Right lobe of liver (tissue), 6 donors: ENCODE results near the gene SEPTIN7. TPM values are rescaled to one million over a fixed set of nuclear protein-coding genes. Genes with fewer than 3 reads are reported as not detected.
A peak's percentile ranks its signal among the peaks of the same experiment; 100 is the strongest.

Source experiments
- ATAC-seq, 4 donors: fragments of 200-7000 bp; cut with Tn5 transposase; one replicate each; pipeline ENCODE4 v1.9.1; 2020; ENCODE audit warnings: mild to moderate bottlenecking in 4 of 4, moderate library complexity in 4 of 4
- DNase-seq, 3 donors: peaks; one replicate each; pipeline ENCODE4 v3.0.0-alpha.2; 2020
- H3K27ac ChIP-seq, 3 donors: fragments of 200-600 bp; one replicate each; pipeline ENCODE4 v1.8.0; 2022
- H3K27me3 ChIP-seq, 2 donors: fragments of 200-600 bp; one replicate each; pipeline ENCODE4 v1.8.0; 2022
- H3K36me3 ChIP-seq, 4 donors: fragments of 200-600 bp; sonication (generic) in 1 of 4; one replicate each; pipeline versions ENCODE4 v1.5.1 to v1.8.0; 2017 to 2022; ENCODE audit warnings: control low read depth in 1 of 4
- H3K4me1 ChIP-seq, 4 donors: fragments of 200-600 bp; sonication (generic) in 1 of 4; one replicate each; pipeline versions ENCODE4 v1.5.1 to v1.8.0; 2017 to 2022; ENCODE audit warnings: control low read depth in 1 of 4
- H3K4me3 ChIP-seq, 3 donors: fragments of 200-600 bp; one replicate each; pipeline ENCODE4 v1.8.0; 2022
- H3K9me3 ChIP-seq, 4 donors: fragments of 200-600 bp; sonication (generic) in 1 of 4; one replicate each; pipeline versions ENCODE4 v1.5.1 to v1.8.0; 2017 to 2022; ENCODE audit warnings: control low read depth in 1 of 4
- POLR2A ChIP-seq: fragments of 450-650 bp; IDR thresholded peaks from one replicate; pipeline ENCODE4 v1.6.1; 2017; ENCODE audit warnings: antibody characterized with exemption, mild to moderate bottlenecking
- whole genome bisulfite sequencing: methylation state at CpG from one replicate; pipeline ENCODE4 v1.1.6; 2018; ENCODE audit warnings: low coverage, low lambda C conversion rate; ENCODE audit not compliant: insufficient coverage; ENCODE audit errors: missing lambda C conversion rate; 5-methylcytosine and 5-hydroxymethylcytosine counted together
- intact Hi-C, 2 donors: fragments of 100-400 bp; cut with DNase I; formaldehyde crosslinking; loops; one replicate each; pipeline versions ENCODE4 v1.11.2 to v1.14.1; 2022
- total RNA-seq, 6 experiments: library from RNA; depleted of rRNA in 2 of 6; stranded (reverse); fragments of >200 nt in 2 of 6; fragmentation: NEBNext Ultra II Directional in 3 of 6; extraction: Animal tissue kit (Norgen Biotek cat#: 25700) in 3 of 6; gene quantifications; one replicate each; pipeline versions ENCODE4 v1.1.0 to v1.2.4, GENCODE V29; 2016 to 2023
- TF ChIP-seq, protein P1 (sequence below), 4 donors: fragments of 200-600 bp in 3 of 4; fragments of 450-650 bp in 1 of 4; IDR thresholded peaks; one replicate each; pipeline versions ENCODE4 v1.5.1 to v1.8.0; 2016 to 2022; ENCODE audit warnings: antibody characterized with exemption in 4 of 4, mild to moderate bottlenecking in 2 of 4
- donor health status: DM: no; HTN: yes; CAD: no.
- donor health status: DM: no; HTN: no; CAD: no.
- donor health status: DM: no; HTN: no; CAD: no.
- donor health status: DM: no; HTN: yes; CAD: no.
- donor health status: DM: no; HTN: yes; CAD: no.

SEPTIN7 gene
- total RNA-seq, 6 experiments from 2014 or later = 35.2 to 67.7 (median 56.5) TPM

DNA sequence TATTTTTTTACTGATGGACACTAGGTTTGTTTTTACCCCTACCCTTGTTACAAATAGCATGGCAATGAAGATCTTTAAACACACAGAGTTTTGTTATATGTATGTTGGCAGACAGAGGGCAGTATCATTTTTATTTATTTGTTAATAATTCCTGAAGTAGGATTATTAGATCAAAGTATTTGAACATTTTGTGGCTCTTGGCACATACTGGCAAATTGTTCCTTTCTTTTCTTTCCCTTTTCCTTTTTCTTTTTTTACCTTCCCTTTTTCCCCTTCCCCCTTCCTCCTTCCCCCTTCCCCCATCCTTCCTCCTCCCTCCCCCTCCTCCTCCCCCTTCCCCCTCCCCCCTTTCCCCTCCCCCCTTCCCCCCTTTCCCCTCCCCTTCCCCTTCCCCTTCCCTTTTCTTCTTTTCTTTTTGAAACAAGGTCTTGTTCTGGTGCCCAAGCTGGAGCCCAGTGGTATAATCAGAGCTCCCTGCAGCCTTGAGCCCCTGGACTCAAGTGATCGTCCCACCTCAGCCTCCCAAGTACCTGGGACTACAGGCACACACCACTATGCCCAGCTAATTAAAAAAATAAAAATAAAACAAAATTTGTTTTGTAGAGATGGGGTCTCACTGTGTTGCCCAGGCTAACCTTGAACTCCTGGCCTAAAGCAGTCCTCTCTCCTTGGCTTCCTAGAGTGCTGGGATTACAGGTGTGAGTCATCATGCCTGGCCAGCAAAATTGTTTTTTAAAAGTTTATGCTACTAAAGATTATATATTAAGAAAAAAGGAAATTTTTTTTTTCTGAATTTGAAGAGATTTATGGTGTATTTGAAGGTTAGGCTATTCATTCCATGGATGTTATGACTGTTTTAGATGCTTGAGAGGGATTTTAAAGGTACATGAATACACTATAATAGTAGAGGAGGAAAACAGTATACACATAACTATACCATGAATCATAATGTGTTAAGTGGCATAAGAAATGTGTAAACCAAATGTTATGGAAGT is 39.3 kb downstream of the SEPTIN7 start:
- Histone ChIP-seq H3K27ac (no peak overlapping the region), H3K36me3 (no peaks in the 10 kb centered on the region), H3K4me3 (no peak overlapping the region), H3K9me3 (no peaks in the 10 kb centered on the region), H3K27me3 (no peaks in the 10 kb centered on the region), H3K4me1 (peaks cover 0 to 13% (median 0%) of the 10 kb centered on the region in 4 donors)
- no peak for ATAC-seq
- DNase-seq = no peak
- TF ChIP-seq, protein P1, sequence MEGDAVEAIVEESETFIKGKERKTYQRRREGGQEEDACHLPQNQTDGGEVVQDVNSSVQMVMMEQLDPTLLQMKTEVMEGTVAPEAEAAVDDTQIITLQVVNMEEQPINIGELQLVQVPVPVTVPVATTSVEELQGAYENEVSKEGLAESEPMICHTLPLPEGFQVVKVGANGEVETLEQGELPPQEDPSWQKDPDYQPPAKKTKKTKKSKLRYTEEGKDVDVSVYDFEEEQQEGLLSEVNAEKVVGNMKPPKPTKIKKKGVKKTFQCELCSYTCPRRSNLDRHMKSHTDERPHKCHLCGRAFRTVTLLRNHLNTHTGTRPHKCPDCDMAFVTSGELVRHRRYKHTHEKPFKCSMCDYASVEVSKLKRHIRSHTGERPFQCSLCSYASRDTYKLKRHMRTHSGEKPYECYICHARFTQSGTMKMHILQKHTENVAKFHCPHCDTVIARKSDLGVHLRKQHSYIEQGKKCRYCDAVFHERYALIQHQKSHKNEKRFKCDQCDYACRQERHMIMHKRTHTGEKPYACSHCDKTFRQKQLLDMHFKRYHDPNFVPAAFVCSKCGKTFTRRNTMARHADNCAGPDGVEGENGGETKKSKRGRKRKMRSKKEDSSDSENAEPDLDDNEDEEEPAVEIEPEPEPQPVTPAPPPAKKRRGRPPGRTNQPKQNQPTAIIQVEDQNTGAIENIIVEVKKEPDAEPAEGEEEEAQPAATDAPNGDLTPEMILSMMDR (IDR thresholded peaks at IDR 0.05) = no peak
- no peak for TF ChIP-seq POLR2A
- 100% methylated on average over 1 of the region's 1 CpG for WGBS
- intact Hi-C loops = no loop called here

DNA sequence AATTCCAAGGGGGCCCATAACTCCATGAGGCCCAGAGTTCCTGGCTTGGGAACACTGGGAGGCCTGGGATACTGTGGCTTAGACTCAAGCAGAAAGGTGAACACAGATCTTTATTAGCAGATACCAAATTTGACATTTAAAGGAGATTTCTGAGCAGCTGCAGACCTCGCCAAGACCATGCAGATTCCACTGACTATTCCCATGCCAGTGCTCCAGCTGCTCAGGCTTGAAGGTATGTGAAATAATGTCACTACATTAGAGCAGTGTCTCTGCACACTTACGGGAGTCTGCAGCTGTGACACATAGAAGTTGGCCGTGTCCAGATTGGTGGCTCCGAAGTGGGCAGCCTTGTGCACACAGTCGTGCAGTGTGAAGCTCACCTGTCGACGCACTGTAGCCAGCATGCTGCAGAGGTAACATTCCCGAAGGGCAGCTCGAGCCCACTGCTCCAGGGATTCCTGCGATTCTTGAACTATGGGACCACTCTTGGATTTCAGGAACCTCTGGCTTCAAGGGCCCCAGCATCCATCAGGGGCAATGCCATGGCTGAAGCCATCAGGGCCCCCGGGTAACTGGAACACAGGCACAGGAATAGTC is 46.1 kb downstream of the SEPTIN7 start:
- peaks cover 0 to 13% (median 0%) of the 10 kb centered on the region in 4 donors for H3K4me1 ChIP-seq
- no peaks in the 10 kb centered on the region for H3K9me3 ChIP-seq
- H3K27me3 ChIP-seq = no peaks in the 10 kb centered on the region
- no peak overlapping the region for H3K4me3 ChIP-seq
- intact Hi-C loops = no loop called here
- no peak overlapping the region for H3K27ac ChIP-seq
- TF ChIP-seq POLR2A = no peak
- DNase-seq (no peak), ATAC-seq (no peak)
- no peaks in the 10 kb centered on the region for H3K36me3 ChIP-seq
- 100% methylated on average over 1 of the region's 11 CpGs for WGBS

DNA sequence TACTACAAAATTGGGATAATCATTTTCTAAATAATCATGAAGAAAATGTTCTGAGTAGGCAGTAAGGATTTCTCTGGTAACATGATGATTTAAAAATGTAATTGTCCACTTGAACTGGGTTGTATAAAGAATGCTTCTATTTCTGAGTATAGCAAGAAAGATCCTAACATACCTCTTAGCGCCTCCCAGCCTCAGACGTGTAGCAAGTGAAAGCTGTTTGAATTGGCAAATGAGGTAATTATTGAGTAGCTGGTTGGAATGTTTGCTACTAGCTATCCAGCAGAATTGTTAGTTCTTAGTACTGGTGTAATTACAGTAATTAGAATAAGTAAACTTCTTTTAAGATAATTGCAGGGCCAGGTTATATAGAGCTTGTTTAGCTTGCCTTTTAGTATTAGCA is 47.9 kb downstream of the SEPTIN7 start:
- Histone ChIP-seq H3K27ac (no peak overlapping the region), H3K9me3 (no peaks in the 10 kb centered on the region), H3K36me3 (no peaks in the 10 kb centered on the region), H3K4me1 (peaks cover 0 to 12% (median 0%) of the 10 kb centered on the region in 4 donors), H3K27me3 (no peaks in the 10 kb centered on the region), H3K4me3 (no peak overlapping the region)
- WGBS = 67% methylated on average over 2 of the region's 2 CpGs
- ATAC-seq (peak in 1 of 4 donors; percentile 31), DNase-seq (no peak)
- intact Hi-C loops = no loop called here
- TF ChIP-seq POLR2A = no peak
- TF ChIP-seq, protein P1 (IDR thresholded peaks at IDR 0.05) = no peak

DNA sequence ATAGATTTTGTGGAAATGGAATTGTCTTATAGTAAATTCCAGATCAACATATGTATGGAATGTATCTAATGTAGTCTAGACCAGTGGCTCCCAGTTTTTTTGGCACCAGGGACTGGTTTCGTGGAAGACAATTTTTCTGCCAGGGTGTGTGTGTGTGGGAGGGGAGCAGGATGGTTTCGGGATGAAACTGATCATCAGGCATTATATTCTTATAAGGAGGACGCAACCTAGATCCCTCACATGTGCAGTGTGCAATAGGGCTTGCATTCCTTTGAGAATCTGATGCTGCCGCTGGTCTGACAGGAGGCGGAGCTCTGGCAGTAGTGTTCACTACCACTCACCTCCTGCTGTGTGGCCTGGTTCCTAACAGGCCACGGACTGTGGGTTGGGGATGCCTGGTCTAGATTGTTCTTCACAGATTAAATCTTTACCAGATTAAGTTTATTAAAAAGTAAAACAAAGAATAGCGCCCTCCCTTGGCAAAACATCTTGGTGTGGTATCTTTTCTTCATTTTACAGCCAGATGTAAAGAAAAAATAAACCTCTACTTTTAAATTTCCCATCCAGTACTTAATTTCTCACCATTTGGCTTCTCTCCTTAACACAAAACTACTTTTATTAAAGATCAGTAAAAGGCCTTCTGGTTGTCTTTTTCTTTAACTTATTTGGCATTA is 48.4 kb downstream of the SEPTIN7 start:
- Histone ChIP-seq H3K9me3 (no peaks in the 10 kb centered on the region), H3K36me3 (no peaks in the 10 kb centered on the region), H3K4me3 (no peak overlapping the region), H3K27ac (no peak overlapping the region), H3K27me3 (no peaks in the 10 kb centered on the region), H3K4me1 (peaks cover 0 to 6% (median 0%) of the 10 kb centered on the region in 4 donors)
- no peak for TF ChIP-seq POLR2A
- TF ChIP-seq, protein P1 (IDR thresholded peaks at IDR 0.05) = no peak
- ATAC-seq (no peak), DNase-seq (no peak)
- intact Hi-C loops = no loop called here
- WGBS = 90% methylated on average over 5 of the region's 7 CpGs
